ENCODE data around the gene SBK3.

DNA sequence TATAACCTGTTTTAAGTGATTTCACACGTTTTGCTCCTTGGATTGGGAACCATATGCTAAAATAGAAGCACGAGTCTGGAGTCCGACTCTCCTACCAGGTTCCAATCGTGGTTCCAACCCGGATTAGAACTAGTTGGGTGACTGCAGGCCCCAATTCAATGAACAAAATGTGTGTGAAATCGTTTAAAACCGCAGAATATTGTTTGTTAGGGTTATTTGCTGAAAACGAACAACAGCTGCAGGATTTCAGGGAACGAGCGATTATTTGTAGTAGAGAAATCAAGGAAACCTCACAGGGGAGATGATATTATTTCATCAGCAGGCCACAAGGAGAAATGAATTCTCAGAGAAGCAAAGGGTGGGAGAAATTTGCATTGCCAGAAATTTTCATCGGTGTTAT lies 40.4 kb downstream of the SBK3 start:
- no peak for TF ChIP-seq POLR2A (IDR thresholded peaks at IDR 0.05; ENCODE audit: low read length)
- no peak for TF ChIP-seq GATA1 (IDR thresholded peaks at IDR 0.05; ENCODE audit: low read depth, low read length)
